Measurements from ENCODE around the gene EFNB2. TPM values are rescaled to one million over a fixed set of nuclear protein-coding genes. Genes with fewer than 3 reads are reported as not detected.

The EFNB2 gene
- total and polyA plus RNA-seq, 7 donors, result 7.2 to 36.1 (median 12.9) TPM

DNA sequence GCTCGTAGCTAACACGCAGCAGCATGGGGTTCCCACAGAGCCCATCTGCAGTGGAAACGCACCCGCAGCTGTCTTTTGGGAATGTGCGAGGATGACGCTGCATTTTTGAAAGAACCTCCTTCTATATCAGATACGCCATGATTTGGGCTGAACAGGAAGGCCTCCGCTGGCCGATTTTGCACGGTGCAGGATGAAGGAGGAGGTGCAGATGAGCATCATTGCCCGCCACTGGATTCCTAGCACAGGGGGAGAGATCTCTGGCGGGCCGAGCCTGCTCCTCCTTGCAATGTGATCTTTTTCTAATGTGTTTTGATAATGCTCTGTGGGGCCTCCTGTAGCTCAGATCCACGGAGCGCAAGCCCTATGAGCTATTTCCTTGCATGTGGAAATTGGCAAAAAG lies 55.5 kb downstream of the EFNB2 start:
- no peaks in the 10 kb centered on the region for H3K36me3 ChIP-seq
- peak overlapping the region in 2 of 4 donors; percentile 83 to 96 for H3K27ac ChIP-seq

DNA sequence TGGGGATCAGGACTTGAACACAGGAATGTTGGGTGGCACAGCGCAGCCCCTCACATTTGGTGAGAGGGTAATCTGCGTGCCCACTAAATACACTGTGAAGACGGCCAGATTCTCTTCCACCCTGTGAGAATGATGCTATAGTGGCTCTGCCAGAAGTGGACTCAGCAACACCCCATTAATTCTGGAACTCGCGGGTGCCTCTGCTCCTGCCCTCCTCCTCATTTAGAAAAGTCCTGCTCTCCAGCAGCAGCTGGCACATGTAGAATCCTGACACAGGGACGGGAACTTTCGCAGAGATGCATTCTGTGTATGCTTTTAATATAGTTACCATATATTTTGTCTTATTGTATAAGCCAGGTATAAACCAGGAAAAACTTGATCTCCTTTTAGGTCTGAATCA lies 57.3 kb downstream of the EFNB2 start:
- intact Hi-C loops (cut with DNase I), result no loop called here
- H3K4me3 ChIP-seq, result no peak overlapping the region

More for the DNA sequence above, 55.5 kb downstream of the EFNB2 start:
- H3K4me1 ChIP-seq, result peaks cover 0 to 38% (median 38%) of the 10 kb centered on the region in 4 donors
- peaks cover 0 to 3% (median 0%) of the 10 kb centered on the region in 4 donors for H3K9me3 ChIP-seq
- DNase-seq, result no peak
- H3K27me3 ChIP-seq, result no peaks in the 10 kb centered on the region
- WGBS, 2 donors, result 94 to 95% methylated on average over 15 of the region's 15 CpGs
- no peak for TF ChIP-seq POLR2AphosphoS5 (IDR thresholded peaks at IDR 0.05)
- TF ChIP-seq, protein P1, sequence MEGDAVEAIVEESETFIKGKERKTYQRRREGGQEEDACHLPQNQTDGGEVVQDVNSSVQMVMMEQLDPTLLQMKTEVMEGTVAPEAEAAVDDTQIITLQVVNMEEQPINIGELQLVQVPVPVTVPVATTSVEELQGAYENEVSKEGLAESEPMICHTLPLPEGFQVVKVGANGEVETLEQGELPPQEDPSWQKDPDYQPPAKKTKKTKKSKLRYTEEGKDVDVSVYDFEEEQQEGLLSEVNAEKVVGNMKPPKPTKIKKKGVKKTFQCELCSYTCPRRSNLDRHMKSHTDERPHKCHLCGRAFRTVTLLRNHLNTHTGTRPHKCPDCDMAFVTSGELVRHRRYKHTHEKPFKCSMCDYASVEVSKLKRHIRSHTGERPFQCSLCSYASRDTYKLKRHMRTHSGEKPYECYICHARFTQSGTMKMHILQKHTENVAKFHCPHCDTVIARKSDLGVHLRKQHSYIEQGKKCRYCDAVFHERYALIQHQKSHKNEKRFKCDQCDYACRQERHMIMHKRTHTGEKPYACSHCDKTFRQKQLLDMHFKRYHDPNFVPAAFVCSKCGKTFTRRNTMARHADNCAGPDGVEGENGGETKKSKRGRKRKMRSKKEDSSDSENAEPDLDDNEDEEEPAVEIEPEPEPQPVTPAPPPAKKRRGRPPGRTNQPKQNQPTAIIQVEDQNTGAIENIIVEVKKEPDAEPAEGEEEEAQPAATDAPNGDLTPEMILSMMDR (IDR thresholded peaks at IDR 0.05), result no peak
- no peak for TF ChIP-seq EP300 (IDR thresholded peaks at IDR 0.05)
- no peak for TF ChIP-seq POLR2A (IDR thresholded peaks at IDR 0.05)
- no peak overlapping the region for H3K4me3 ChIP-seq
- intact Hi-C loops (cut with DNase I), result loop anchor here (5.0 kb wide), 1 partner anchor 133 kb away; no protein-coding TSS in a partner anchor

DNA sequence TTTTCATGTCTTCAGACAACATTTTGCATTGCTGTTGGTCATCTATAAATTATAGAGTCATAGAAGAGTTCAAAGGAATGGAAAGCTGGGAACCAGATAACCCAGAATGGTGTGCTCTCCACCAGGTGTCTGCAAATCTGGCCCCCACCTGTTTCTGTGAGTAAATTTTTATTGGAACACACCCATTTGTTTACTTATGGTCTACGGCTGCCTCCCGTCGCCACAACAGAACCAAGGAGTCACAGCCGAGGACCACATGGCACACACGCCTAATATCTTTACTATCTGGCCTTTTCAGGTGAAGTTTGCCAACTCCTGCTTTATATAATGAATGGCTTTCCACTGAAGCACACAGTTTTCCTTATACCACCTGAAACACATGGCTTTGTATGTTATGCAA lies 58.2 kb downstream of the EFNB2 start:
- WGBS, 2 donors, result 15 to 72% methylated on average over 5 of the region's 5 CpGs
- no peaks in the 10 kb centered on the region for H3K9me3 ChIP-seq
- DNase-seq, result no peak
- H3K4me3 ChIP-seq, result no peak overlapping the region
- H3K27ac ChIP-seq, result no peak overlapping the region
- TF ChIP-seq POLR2AphosphoS5 (IDR thresholded peaks at IDR 0.05) (no peak), EP300 (IDR thresholded peaks at IDR 0.05) (no peak), POLR2A (IDR thresholded peaks at IDR 0.05) (no peak)
- TF ChIP-seq, protein P1 (IDR thresholded peaks at IDR 0.05), result no peak
- no peaks in the 10 kb centered on the region for H3K36me3 ChIP-seq
- intact Hi-C loops (cut with DNase I), result no loop called here
- H3K27me3 ChIP-seq, result no peaks in the 10 kb centered on the region
- H3K4me1 ChIP-seq, result peaks cover 0 to 28% (median 24%) of the 10 kb centered on the region in 4 donors

More for the DNA sequence above, 57.3 kb downstream of the EFNB2 start:
- no peak for DNase-seq
- Histone ChIP-seq H3K4me1 (peaks cover 0 to 25% (median 22%) of the 10 kb centered on the region in 4 donors), H3K27me3 (no peaks in the 10 kb centered on the region), H3K27ac (no peak overlapping the region), H3K36me3 (no peaks in the 10 kb centered on the region), H3K9me3 (peaks cover 0 to 3% (median 0%) of the 10 kb centered on the region in 4 donors)
- 93 to 94% methylated on average over 7 of the region's 7 CpGs for WGBS, 2 donors
- TF ChIP-seq EP300 (IDR thresholded peaks at IDR 0.05) (no peak), POLR2AphosphoS5 (IDR thresholded peaks at IDR 0.05) (no peak), POLR2A (IDR thresholded peaks at IDR 0.05) (no peak)
- TF ChIP-seq, protein P1 (IDR thresholded peaks at IDR 0.05), result no peak

DNA sequence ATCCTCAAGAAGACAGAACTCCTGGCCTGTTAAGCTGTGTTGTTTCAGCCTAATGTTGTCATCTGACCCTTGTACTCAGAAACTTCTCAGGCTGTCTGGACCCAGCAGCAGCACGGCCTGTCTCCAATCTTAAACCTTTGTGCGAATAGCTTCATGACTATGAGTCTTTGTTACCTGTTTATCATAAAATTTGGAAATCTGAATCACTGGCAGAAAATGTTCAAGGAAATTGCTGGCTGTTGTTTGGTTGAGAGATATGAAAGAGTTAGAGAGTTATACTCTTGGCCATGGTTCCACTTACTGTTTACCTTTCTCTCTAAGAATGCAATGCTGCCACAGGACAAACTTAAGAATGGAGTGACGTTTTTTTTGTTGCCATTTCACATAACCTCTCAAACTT lies 59.6 kb downstream of the EFNB2 start:
- TF ChIP-seq EP300 (IDR thresholded peaks at IDR 0.05) (peak in 1 of 4 donors; percentile 9), POLR2AphosphoS5 (IDR thresholded peaks at IDR 0.05) (no peak), POLR2A (IDR thresholded peaks at IDR 0.05) (no peak)
- WGBS, 2 donors, result 18 to 68% methylated on average over 3 of the region's 3 CpGs
- H3K36me3 ChIP-seq, result no peaks in the 10 kb centered on the region
- peak overlapping the region in 3 of 4 donors; percentile 57 to 69 (median 62) for H3K27ac ChIP-seq
- H3K4me1 ChIP-seq, result peaks cover 0 to 20% (median 19%) of the 10 kb centered on the region in 4 donors
- H3K9me3 ChIP-seq, result no peaks in the 10 kb centered on the region
- intact Hi-C loops (cut with DNase I), result no loop called here
- H3K27me3 ChIP-seq, result no peaks in the 10 kb centered on the region
- DNase-seq, result no peak
- H3K4me3 ChIP-seq, result no peak overlapping the region

- no peak for DNase-seq
- Histone ChIP-seq H3K27ac (no peak overlapping the region), H3K9me3 (no peaks in the 10 kb centered on the region), H3K27me3 (no peaks in the 10 kb centered on the region), H3K36me3 (no peaks in the 10 kb centered on the region), H3K4me3 (no peak overlapping the region), H3K4me1 (peaks cover 0 to 20% (median 14%) of the 10 kb centered on the region in 4 donors)
- TF ChIP-seq POLR2AphosphoS5 (IDR thresholded peaks at IDR 0.05), result no peak
- TF ChIP-seq POLR2A (IDR thresholded peaks at IDR 0.05), result no peak
- TF ChIP-seq, protein P1 (IDR thresholded peaks at IDR 0.05), result no peak
- WGBS, 2 donors, result 38 to 84% methylated on average over 6 of the region's 6 CpGs
- intact Hi-C loops (cut with DNase I), result no loop called here
Measured at GRCh38 chr13:106474912-106475311, 60.5 kb downstream of the EFNB2 start.

Measured in sigmoid colon (tissue), 7 donors.